H1 (cell line): ENCODE data around the gene NUBP2. TPM values are rescaled to one million over a fixed set of nuclear protein-coding genes. Genes with fewer than 3 reads are reported as not detected.

Source experiments
- RFX5 ChIP-seq: IDR thresholded peaks from 2 replicates; pipeline ENCODE4 v1.6.1; 2011; ENCODE audit warnings: low read depth, low read length, improper control_type of control experiment, borderline replicate concordance
- polyA plus RNA-seq, 7 experiments: library from polyadenylated mRNA; depleted of rRNA in 3 of 7; stranded (reverse) in 5 of 7; unstranded in 2 of 7; fragments of >200 nt in 5 of 7; fragments of 200-250 nt in 2 of 7; gene quantifications; 1 replicate in 5 of 7; 2 replicates in 1 of 7; 4 replicates in 1 of 7; pipeline versions ENCODE4 v1.2.1 to v1.2.3, GENCODE V29; 2011 to 2013; ENCODE audit warnings: missing spikeins in 2 of 7, mixed read lengths in 2 of 7
- total RNA-seq: library from RNA; stranded (reverse); fragmentation: NEBNext Ultra II Directional; extraction: Animal tissue kit (Norgen Biotek cat#: 25700); gene quantifications from 2 replicates; pipeline ENCODE4 v1.2.1, GENCODE V29; 2021

Gene NUBP2
- total and polyA plus RNA-seq, 2 of the 8 experiments (the other 6 are each of a cell fraction or from before 2014, with no cell fraction given), result 70.3 to 96.9 TPM

- no peak for TF ChIP-seq RFX5
These were observed 8.6 kb downstream of the NUBP2 start (continued) for GRCh38 chr16:1791256-1791942.
